Activated gamma-delta T cell treated with anti-CD3 and anti-CD28 coated beads, Interleukin-2, amount 50 U/mL, for 16 hours (primary cell): Measurements from ENCODE around the gene VSTM1.
"Not testable (repeated sequence)": the region's sequence is repeated elsewhere in the genome, so short reads cannot be mapped to it uniquely, and the experiment has no call there.

ENCODE experiments used
- DNase-seq: peaks from one replicate; pipeline ENCODE4 v3.0.0-alpha.2; 2020; ENCODE audit warnings: low read depth

The VSTM1 gene

GRCh38 chr19:54073829-54074228, 10.1 kb upstream of the VSTM1 start:
- no peak for DNase-seq

- no peak for DNase-seq
These were observed 5.8 kb upstream of the VSTM1 start for GRCh38 chr19:54069470-54069869.

GRCh38 chr19:54062643-54063042, 1.1 kb downstream of the VSTM1 start:
- DNase-seq = no peak

GRCh38 chr19:54047616-54048015, 16.1 kb downstream of the VSTM1 start:
- no peak for DNase-seq

- DNase-seq = no peak
These were observed 17.9 kb downstream of the VSTM1 start for GRCh38 chr19:54045771-54046170.

- DNase-seq = no peak
These were observed 20.7 kb downstream of the VSTM1 start for GRCh38 chr19:54042989-54043388.

GRCh38 chr19:54041969-54042606, 21.6 kb downstream of the VSTM1 start:
- no peak for DNase-seq

GRCh38 chr19:54040003-54040402, 23.7 kb downstream of the VSTM1 start:
- no peak for DNase-seq

- not testable (repeated sequence) for DNase-seq
These were observed 27.2 kb downstream of the VSTM1 start for GRCh38 chr19:54036542-54036941.

- no peak for DNase-seq
These were observed 28.2 kb downstream of the VSTM1 start for GRCh38 chr19:54035215-54036178.

GRCh38 chr19:54030895-54031586, 32.7 kb downstream of the VSTM1 start:
- no peak for DNase-seq

- DNase-seq = peak; percentile 36
These were observed 33.7 kb downstream of the VSTM1 start for GRCh38 chr19:54029930-54030490.

- no peak for DNase-seq
These were observed 34.4 kb downstream of the VSTM1 start for GRCh38 chr19:54029301-54029700.

- DNase-seq = no peak
These were observed 37.0 kb downstream of the VSTM1 start for GRCh38 chr19:54026656-54027055.

GRCh38 chr19:54024660-54025059, 39.0 kb downstream of the VSTM1 start:
- no peak for DNase-seq

- DNase-seq = no peak
These were observed 40.5 kb downstream of the VSTM1 start for GRCh38 chr19:54023191-54023590.

GRCh38 chr19:54021932-54022331, 41.8 kb downstream of the VSTM1 start:
- no peak for DNase-seq

GRCh38 chr19:54021363-54021762, 42.3 kb downstream of the VSTM1 start:
- no peak for DNase-seq

- DNase-seq = no peak
These were observed 46.4 kb downstream of the VSTM1 start for GRCh38 chr19:54017261-54017660.

- no peak for DNase-seq
These were observed 48.7 kb downstream of the VSTM1 start for GRCh38 chr19:54014920-54015560.

GRCh38 chr19:54013866-54014265, 49.8 kb downstream of the VSTM1 start:
- DNase-seq = no peak
